Kidney (tissue), 14 donors: ENCODE data around the gene PLB1. TPM values are rescaled to one million over a fixed set of nuclear protein-coding genes. Genes with fewer than 3 reads are reported as not detected.

Experiments used
- DNase-seq, 5 donors: peaks; one replicate each; pipeline ENCODE4 v3.0.0-alpha.2; 2013 to 2020
- FAIRE-seq: peaks from 2 replicates; lab custom pipeline; 2012; peaks lifted over from hg19 to GRCh38; lab: Jason Lieb, UNC
- H3K27ac ChIP-seq, 2 donors: one replicate each; pipeline ENCODE4 v1.7.0; 2013; ENCODE audit warnings: low read depth in 2 of 2, low read length in 2 of 2, inconsistent platforms in 1 of 2
- H3K27me3 ChIP-seq: one replicate; pipeline ENCODE4 v1.7.1; 2013; ENCODE audit warnings: low read length, inconsistent platforms; ENCODE audit not compliant: control insufficient read depth, insufficient read depth
- H3K36me3 ChIP-seq, 3 donors: one replicate each; pipeline versions ENCODE4 v1.7.0 to v1.7.1; 2013; ENCODE audit warnings: low read length in 3 of 3, control low read depth in 1 of 3, inconsistent platforms in 1 of 3; ENCODE audit not compliant: insufficient read depth in 3 of 3, control insufficient read depth in 2 of 3
- H3K4me1 ChIP-seq, 3 donors: one replicate each; pipeline versions ENCODE4 v1.7.0 to v1.7.1; 2013; ENCODE audit warnings: low read length in 3 of 3, inconsistent platforms in 1 of 3, low read depth in 1 of 3; ENCODE audit not compliant: control insufficient read depth in 2 of 3, insufficient read depth in 2 of 3
- H3K4me3 ChIP-seq, 3 donors: one replicate each; pipeline versions ENCODE4 v1.7.0 to v1.8.1; 2013; ENCODE audit warnings: low read length in 3 of 3, control low read depth in 1 of 3, inconsistent platforms in 1 of 3
- H3K9ac ChIP-seq, 3 donors: one replicate each; pipeline versions ENCODE4 v1.7.0 to v1.7.1; 2013; ENCODE audit warnings: low read length in 3 of 3, control low read depth in 1 of 3, inconsistent platforms in 1 of 3
- H3K9me3 ChIP-seq, 3 donors: one replicate each; pipeline versions ENCODE4 v1.7.0 to v1.7.1; 2013; ENCODE audit warnings: low read length in 3 of 3, control low read depth in 1 of 3, inconsistent platforms in 1 of 3; ENCODE audit not compliant: control insufficient read depth in 2 of 3, insufficient read depth in 1 of 3
- CTCF ChIP-seq: IDR thresholded peaks from 3 replicates; pipeline ENCODE4 v1.5.1; 2012; ENCODE audit warnings: mild to moderate bottlenecking, moderate library complexity, borderline replicate concordance; ENCODE audit not compliant: insufficient read depth; ENCODE audit errors: extremely low read depth
- intact Hi-C: fragments of 100-400 bp; cut with DNase I; formaldehyde crosslinking; loops from one replicate; pipeline ENCODE4 v1.11.1; 2022
- polyA plus RNA-seq: library from polyadenylated mRNA; stranded (reverse); fragments of 350-450 nt; fragmentation: Illumina TruSeq; extraction: RNeasy Lipid Tissue Mini Kit (QIAGEN cat#74804); gene quantifications from one replicate; pipeline ENCODE4 v1.2.3, GENCODE V29; 2014; ENCODE audit warnings: low read depth, low replicate concordance; ENCODE audit not compliant: insufficient read depth
- total RNA-seq: library from RNA; stranded (reverse); fragmentation: NEBNext Ultra II Directional; extraction: Animal tissue kit (Norgen Biotek cat#: 25700); gene quantifications from one replicate; pipeline ENCODE4 v1.2.1, GENCODE V29; 2021
- donor health status: control.
- donor health status: control.
- donor health status: control.
- donor health status: control.
- donor health status: control.
- donor health status: DM: yes; HTN: yes; CAD: no.
- donor health status: Normal renal cell carcinoma (clear cell type).

Gene PLB1
- total and polyA plus RNA-seq, 2 donors from 2014 or later = 0.95 to 6.8 TPM

- no peak for TF ChIP-seq CTCF
- Histone ChIP-seq H3K27ac (no peak overlapping the region), H3K36me3 (no peaks in the 10 kb centered on the region), H3K27me3 (no peaks in the 10 kb centered on the region), H3K4me1 (no peaks in the 10 kb centered on the region), H3K9me3 (no peaks in the 10 kb centered on the region), H3K4me3 (no peak overlapping the region), H3K9ac (no peak overlapping the region)
- FAIRE-seq (no peak), DNase-seq (no peak)
- intact Hi-C loops = no loop called here
Observed at GRCh38 chr2:28652217-28652616, 156.4 kb downstream of the PLB1 start.

- Histone ChIP-seq H3K4me1 (peaks cover 0 to 4% (median 0%) of the 10 kb centered on the region in 3 donors), H3K4me3 (no peak overlapping the region), H3K36me3 (no peaks in the 10 kb centered on the region), H3K9me3 (no peaks in the 10 kb centered on the region), H3K27me3 (no peaks in the 10 kb centered on the region), H3K27ac (no peak overlapping the region), H3K9ac (no peak overlapping the region)
- DNase-seq = peak in 1 of 5 donors; percentile 60
- intact Hi-C loops = no loop called here
- FAIRE-seq = no peak
- TF ChIP-seq CTCF = no peak
Observed at GRCh38 chr2:28653892-28654662, 158.2 kb downstream of the PLB1 start.

GRCh38 chr2:28654663-28655320 is 158.9 kb downstream of the PLB1 start:
- TF ChIP-seq CTCF = no peak
- H3K9ac ChIP-seq = no peak overlapping the region
- no peak overlapping the region for H3K4me3 ChIP-seq
- H3K27ac ChIP-seq = no peak overlapping the region
- intact Hi-C loops = no loop called here
- DNase-seq (no peak), FAIRE-seq (no peak)
- no peaks in the 10 kb centered on the region for H3K27me3 ChIP-seq
- peaks cover 0 to 4% (median 0%) of the 10 kb centered on the region in 3 donors for H3K4me1 ChIP-seq
- H3K9me3 ChIP-seq = no peaks in the 10 kb centered on the region
- H3K36me3 ChIP-seq = no peaks in the 10 kb centered on the region
